OCI-LY3 (cell line): Measurements from ENCODE around the gene DPP3.

Experiments
- EZH2phosphoT487 ChIP-seq: fragments of 200-600 bp; shearing (Covaris generic); IDR thresholded peaks from 2 replicates; pipeline ENCODE4 v1.6.1; 2018; ENCODE audit warnings: antibody characterized with exemption, mixed run types, low read depth
- TF ChIP-seq, protein P1 (sequence below): fragments of 200-600, 300-600 bp; sonication (generic); IDR thresholded peaks from 2 replicates; pipeline ENCODE4 v1.5.1; 2014; ENCODE audit warnings: antibody characterized with exemption, low read length, low read depth

DNA sequence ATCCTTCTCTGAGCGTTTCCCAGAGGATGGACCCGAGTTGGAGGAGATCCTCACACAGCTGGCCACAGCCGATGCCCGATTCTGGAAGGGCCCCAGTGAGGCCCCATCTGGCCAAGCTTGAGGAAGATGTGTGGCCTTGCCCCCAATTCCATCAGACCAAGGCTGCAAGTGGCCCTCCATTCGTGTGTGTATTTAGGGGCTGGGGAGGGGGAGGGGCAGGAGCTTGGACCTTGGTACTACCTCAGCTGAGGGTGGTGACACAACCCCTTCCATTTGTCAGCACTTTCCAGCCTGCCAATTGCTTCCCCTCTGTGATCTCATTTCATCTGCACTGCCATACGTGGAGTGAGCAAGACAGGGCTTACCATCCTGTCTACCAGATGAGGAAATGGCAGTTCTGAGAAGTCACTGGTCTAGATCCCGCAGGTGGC is 28.9 kb downstream of the DPP3 start:
- TF ChIP-seq, protein P1, sequence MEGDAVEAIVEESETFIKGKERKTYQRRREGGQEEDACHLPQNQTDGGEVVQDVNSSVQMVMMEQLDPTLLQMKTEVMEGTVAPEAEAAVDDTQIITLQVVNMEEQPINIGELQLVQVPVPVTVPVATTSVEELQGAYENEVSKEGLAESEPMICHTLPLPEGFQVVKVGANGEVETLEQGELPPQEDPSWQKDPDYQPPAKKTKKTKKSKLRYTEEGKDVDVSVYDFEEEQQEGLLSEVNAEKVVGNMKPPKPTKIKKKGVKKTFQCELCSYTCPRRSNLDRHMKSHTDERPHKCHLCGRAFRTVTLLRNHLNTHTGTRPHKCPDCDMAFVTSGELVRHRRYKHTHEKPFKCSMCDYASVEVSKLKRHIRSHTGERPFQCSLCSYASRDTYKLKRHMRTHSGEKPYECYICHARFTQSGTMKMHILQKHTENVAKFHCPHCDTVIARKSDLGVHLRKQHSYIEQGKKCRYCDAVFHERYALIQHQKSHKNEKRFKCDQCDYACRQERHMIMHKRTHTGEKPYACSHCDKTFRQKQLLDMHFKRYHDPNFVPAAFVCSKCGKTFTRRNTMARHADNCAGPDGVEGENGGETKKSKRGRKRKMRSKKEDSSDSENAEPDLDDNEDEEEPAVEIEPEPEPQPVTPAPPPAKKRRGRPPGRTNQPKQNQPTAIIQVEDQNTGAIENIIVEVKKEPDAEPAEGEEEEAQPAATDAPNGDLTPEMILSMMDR: no peak
- no peak for TF ChIP-seq EZH2phosphoT487
